Activated T-cell treated with anti-CD3 and anti-CD28 coated beads for 4 hours (primary cell): ENCODE data around the gene PRKG1.

Experiments used
- DNase-seq: peaks from one replicate; pipeline ENCODE4 v3.0.0-alpha.2; 2020

PRKG1 gene

GRCh38 chr10:51077074-51077473 is 2.8 kb downstream of the PRKG1 start:
- DNase-seq, result no peak

GRCh38 chr10:51077507-51077906 is 3.2 kb downstream of the PRKG1 start:
- DNase-seq, result no peak

GRCh38 chr10:51079331-51079730 is 5.0 kb downstream of the PRKG1 start:
- DNase-seq, result no peak

GRCh38 chr10:51079766-51080165 is 5.5 kb downstream of the PRKG1 start:
- DNase-seq, result no peak

GRCh38 chr10:51080311-51081006 is 6.2 kb downstream of the PRKG1 start:
- no peak for DNase-seq

- DNase-seq, result no peak
Measured at GRCh38 chr10:51082857-51083256, 8.6 kb downstream of the PRKG1 start.

- no peak for DNase-seq
Measured at GRCh38 chr10:51083356-51083853, 9.1 kb downstream of the PRKG1 start.

GRCh38 chr10:51085204-51085603 is 10.9 kb downstream of the PRKG1 start:
- no peak for DNase-seq

GRCh38 chr10:51086710-51087109 is 12.4 kb downstream of the PRKG1 start:
- DNase-seq, result no peak

GRCh38 chr10:51087114-51087513 is 12.8 kb downstream of the PRKG1 start:
- no peak for DNase-seq

GRCh38 chr10:51090190-51090589 is 15.9 kb downstream of the PRKG1 start:
- DNase-seq, result no peak

- no peak for DNase-seq
Measured at GRCh38 chr10:51092402-51092801, 18.1 kb downstream of the PRKG1 start.

- no peak for DNase-seq
Measured at GRCh38 chr10:51095444-51095843, 21.2 kb downstream of the PRKG1 start.

- DNase-seq, result no peak
Measured at GRCh38 chr10:51097546-51097945, 23.3 kb downstream of the PRKG1 start.

- no peak for DNase-seq
Measured at GRCh38 chr10:51100221-51100620, 25.9 kb downstream of the PRKG1 start.

- DNase-seq, result no peak
Measured at GRCh38 chr10:51103554-51104217, 29.4 kb downstream of the PRKG1 start.

- no peak for DNase-seq
Measured at GRCh38 chr10:51106311-51106945, 32.1 kb downstream of the PRKG1 start.

GRCh38 chr10:51108406-51108805 is 34.1 kb downstream of the PRKG1 start:
- no peak for DNase-seq

- DNase-seq, result no peak
Measured at GRCh38 chr10:51109801-51110533, 35.7 kb downstream of the PRKG1 start.

- DNase-seq, result no peak
Measured at GRCh38 chr10:51112013-51112412, 37.7 kb downstream of the PRKG1 start.

- DNase-seq, result no peak
Measured at GRCh38 chr10:51113007-51113406, 38.7 kb downstream of the PRKG1 start.

GRCh38 chr10:51117053-51117660 is 42.9 kb downstream of the PRKG1 start:
- DNase-seq, result no peak

- no peak for DNase-seq
Measured at GRCh38 chr10:51117794-51118193, 43.5 kb downstream of the PRKG1 start.
